ENCODE data around the gene TOPORS.
"Not testable (repeated sequence)": the region's sequence is repeated elsewhere in the genome, so short reads cannot be mapped to it uniquely, and the experiment has no call there.

TOPORS gene

GRCh38 chr9:32526707-32527048, 25.7 kb downstream of the TOPORS start:
- no peak for DNase-seq (ENCODE audit: low read depth)
- H3K4me3 ChIP-seq (replicated peaks; ENCODE audit: low read depth, low read length): peak overlapping the region; percentile 66
- TF ChIP-seq CTCF (IDR thresholded peaks at IDR 0.05; ENCODE audit: low read length, missing control alignments): no peak

- TF ChIP-seq CTCF (IDR thresholded peaks at IDR 0.05; ENCODE audit: low read length, missing control alignments): peak; percentile 52
- peak; percentile 95 for DNase-seq (ENCODE audit: low read depth)
- peak within 1 kb of the TSS; percentile 66 for H3K4me3 ChIP-seq (replicated peaks; ENCODE audit: low read depth, low read length)
These were observed 26.2 kb downstream of the TOPORS start, which contains the start of gene RIGI for GRCh38 chr9:32526041-32526706. RIGI (minus strand) TSS chr9:32526196; CDS start chr9:32526166, 30 bp downstream.

- peak overlapping the region; percentile 66 for H3K4me3 ChIP-seq (replicated peaks; ENCODE audit: low read depth, low read length)
- TF ChIP-seq CTCF (IDR thresholded peaks at IDR 0.05; ENCODE audit: low read length, missing control alignments): no peak
- DNase-seq (ENCODE audit: low read depth): no peak
These were observed 26.7 kb downstream of the TOPORS start for GRCh38 chr9:32525709-32526030.

GRCh38 chr9:32524892-32525708, 27.3 kb downstream of the TOPORS start:
- DNase-seq (ENCODE audit: low read depth): peak; percentile 27
- TF ChIP-seq CTCF (IDR thresholded peaks at IDR 0.05; ENCODE audit: low read length, missing control alignments): no peak
- peak overlapping the region; percentile 66 for H3K4me3 ChIP-seq (replicated peaks; ENCODE audit: low read depth, low read length)

- DNase-seq (ENCODE audit: low read depth): not testable (repeated sequence)
- H3K4me3 ChIP-seq (replicated peaks; ENCODE audit: low read depth, low read length): peak overlapping the region; percentile 66
These were observed 27.9 kb downstream of the TOPORS start for GRCh38 chr9:32524558-32524891.

- DNase-seq (ENCODE audit: low read depth): no peak
- TF ChIP-seq CTCF (IDR thresholded peaks at IDR 0.05; ENCODE audit: low read length, missing control alignments): no peak
- H3K4me3 ChIP-seq (replicated peaks; ENCODE audit: low read depth, low read length): no peak overlapping the region
These were observed 28.5 kb downstream of the TOPORS start for GRCh38 chr9:32523910-32524309.

GRCh38 chr9:32518276-32518675, 34.1 kb downstream of the TOPORS start:
- DNase-seq (ENCODE audit: low read depth): no peak
- TF ChIP-seq CTCF (IDR thresholded peaks at IDR 0.05; ENCODE audit: low read length, missing control alignments): no peak
- H3K4me3 ChIP-seq (replicated peaks; ENCODE audit: low read depth, low read length): no peak overlapping the region

All from fibroblast of pulmonary artery (primary cell).